Esophagus squamous epithelium (tissue), 5 donors: ENCODE data around the gene DLGAP1. TPM values are rescaled to one million over a fixed set of nuclear protein-coding genes. Genes with fewer than 3 reads are reported as not detected.

Experiments
- DNase-seq: peaks from one replicate; lab custom pipeline; 2025; lab: John Stamatoyannopoulos, UW
- H3K27ac ChIP-seq, 4 donors: fragments of 200-600 bp; sonication (generic); one replicate each; pipeline ENCODE4 v1.5.1; 2016 to 2019; ENCODE audit warnings: mild to moderate bottlenecking in 1 of 4
- H3K27me3 ChIP-seq, 4 donors: fragments of 200-600 bp; sonication (generic); 1 replicate in 3 of 4; 2 replicates in 1 of 4; pipeline versions ENCODE4 v1.5.1 to v1.6.0; 2017 to 2021; ENCODE audit warnings: antibody characterized with exemption in 1 of 4
- H3K36me3 ChIP-seq, 3 donors: fragments of 200-600 bp; sonication (generic); one replicate each; pipeline ENCODE4 v1.5.1; 2016 to 2019
- H3K4me1 ChIP-seq, 3 donors: fragments of 200-600 bp; sonication (generic); one replicate each; pipeline ENCODE4 v1.5.1; 2017 to 2019
- H3K4me3 ChIP-seq, 4 donors: fragments of 200-600 bp; sonication (generic); 1 replicate in 3 of 4; 2 replicates in 1 of 4; pipeline ENCODE4 v1.5.1; 2016 to 2019; ENCODE audit warnings: mild to moderate bottlenecking in 2 of 4, moderate library complexity in 1 of 4
- H3K9me3 ChIP-seq, 3 donors: fragments of 200-600 bp; sonication (generic); one replicate each; pipeline ENCODE4 v1.5.1; 2016 to 2019
- POLR2A ChIP-seq, 4 donors: fragments of 450-650 bp; IDR thresholded peaks; one replicate each; pipeline ENCODE4 v1.6.1; 2017; ENCODE audit warnings: antibody characterized with exemption in 4 of 4, mild to moderate bottlenecking in 4 of 4, moderate library complexity in 3 of 4
- WGBS, 2 donors: methylation state at CpG; one replicate each; pipeline ENCODE4 v1.1.5; 2018; 5-methylcytosine and 5-hydroxymethylcytosine counted together
- intact Hi-C: fragments of 100-400 bp; cut with DNase I; formaldehyde crosslinking; loops from one replicate; pipeline ENCODE4 v1.15.0; 2022
- total RNA-seq, 4 donors: library from RNA; depleted of rRNA; stranded (reverse); fragments of >200 nt; gene quantifications; one replicate each; pipeline ENCODE4 v1.1.0, GENCODE V29; 2016
- TF ChIP-seq, protein P1 (sequence below), 6 experiments: fragments of 450-650 bp in 4 of 6; fragments of 200-600 bp in 2 of 6; sonication (generic) in 2 of 6; IDR thresholded peaks; one replicate each; pipeline ENCODE4 v1.5.1; 2016 to 2019; ENCODE audit warnings: antibody characterized with exemption in 6 of 6, mild to moderate bottlenecking in 4 of 6, moderate library complexity in 4 of 6
- donor health status: DM: yes; HTN: yes; CAD: no.

Gene DLGAP1
- total RNA-seq, 4 donors from 2014 or later: 0.09 to 1.5 (median 0.52) TPM

DNA sequence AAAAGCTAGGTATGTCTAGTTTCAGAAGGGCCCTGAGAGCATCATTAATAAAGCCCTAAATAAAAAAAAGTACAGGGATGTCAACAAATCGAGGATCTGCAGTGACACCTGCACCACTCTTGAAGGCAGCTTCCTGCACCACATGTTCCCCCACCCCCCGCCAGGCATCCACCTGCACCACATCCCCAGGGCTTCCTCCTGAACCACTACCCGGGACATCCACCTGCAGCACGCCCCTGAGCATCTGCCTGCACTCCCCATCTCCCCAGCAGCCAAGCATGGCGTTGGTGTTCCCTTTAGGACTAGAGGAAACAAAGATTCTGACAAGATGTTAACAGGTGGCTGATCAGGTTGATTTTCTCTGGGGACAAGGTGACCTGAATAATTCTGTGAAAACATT, 55.2 kb downstream of the DLGAP1 start:
- no peaks in the 10 kb centered on the region for H3K4me1 ChIP-seq
- no peak for DNase-seq
- no peaks in the 10 kb centered on the region for H3K9me3 ChIP-seq
- no peaks in the 10 kb centered on the region for H3K36me3 ChIP-seq
- intact Hi-C loops: no loop called here
- WGBS, 2 donors: 42 to 69% methylated on average over 5 of the region's 5 CpGs
- no peak overlapping the region for H3K27ac ChIP-seq
- no peak for TF ChIP-seq POLR2A (IDR thresholded peaks at IDR 0.05)
- TF ChIP-seq, protein P1, sequence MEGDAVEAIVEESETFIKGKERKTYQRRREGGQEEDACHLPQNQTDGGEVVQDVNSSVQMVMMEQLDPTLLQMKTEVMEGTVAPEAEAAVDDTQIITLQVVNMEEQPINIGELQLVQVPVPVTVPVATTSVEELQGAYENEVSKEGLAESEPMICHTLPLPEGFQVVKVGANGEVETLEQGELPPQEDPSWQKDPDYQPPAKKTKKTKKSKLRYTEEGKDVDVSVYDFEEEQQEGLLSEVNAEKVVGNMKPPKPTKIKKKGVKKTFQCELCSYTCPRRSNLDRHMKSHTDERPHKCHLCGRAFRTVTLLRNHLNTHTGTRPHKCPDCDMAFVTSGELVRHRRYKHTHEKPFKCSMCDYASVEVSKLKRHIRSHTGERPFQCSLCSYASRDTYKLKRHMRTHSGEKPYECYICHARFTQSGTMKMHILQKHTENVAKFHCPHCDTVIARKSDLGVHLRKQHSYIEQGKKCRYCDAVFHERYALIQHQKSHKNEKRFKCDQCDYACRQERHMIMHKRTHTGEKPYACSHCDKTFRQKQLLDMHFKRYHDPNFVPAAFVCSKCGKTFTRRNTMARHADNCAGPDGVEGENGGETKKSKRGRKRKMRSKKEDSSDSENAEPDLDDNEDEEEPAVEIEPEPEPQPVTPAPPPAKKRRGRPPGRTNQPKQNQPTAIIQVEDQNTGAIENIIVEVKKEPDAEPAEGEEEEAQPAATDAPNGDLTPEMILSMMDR (IDR thresholded peaks at IDR 0.05): no peak
- no peaks in the 10 kb centered on the region for H3K27me3 ChIP-seq
- H3K4me3 ChIP-seq: no peak overlapping the region

DNA sequence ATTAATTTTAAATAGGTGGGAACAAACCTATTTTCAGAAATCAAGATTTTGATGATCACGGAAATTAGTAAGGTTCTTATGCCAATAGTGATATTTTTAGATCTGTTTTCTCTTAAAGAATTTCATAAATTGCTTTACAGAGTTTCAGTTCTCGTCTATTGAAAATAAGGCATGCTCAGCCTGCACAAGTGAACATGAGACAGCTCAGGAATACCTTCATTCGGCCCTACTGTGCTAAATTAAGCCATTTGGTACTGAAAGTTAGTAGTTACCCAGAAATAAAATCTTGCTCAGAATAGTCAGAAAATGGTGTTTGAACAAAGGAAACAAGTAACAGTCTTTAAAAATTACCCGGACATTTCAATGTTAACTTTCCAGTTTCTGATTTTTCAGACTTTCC, 60.4 kb downstream of the DLGAP1 start:
- Histone ChIP-seq H3K27me3 (no peaks in the 10 kb centered on the region), H3K27ac (no peak overlapping the region), H3K4me3 (no peak overlapping the region), H3K9me3 (no peaks in the 10 kb centered on the region), H3K4me1 (no peaks in the 10 kb centered on the region), H3K36me3 (no peaks in the 10 kb centered on the region)
- intact Hi-C loops: no loop called here
- DNase-seq: no peak
- TF ChIP-seq POLR2A (IDR thresholded peaks at IDR 0.05): no peak
- TF ChIP-seq, protein P1 (IDR thresholded peaks at IDR 0.05): no peak
- WGBS, 2 donors: 69 to 74% methylated on average over 4 of the region's 4 CpGs

DNA sequence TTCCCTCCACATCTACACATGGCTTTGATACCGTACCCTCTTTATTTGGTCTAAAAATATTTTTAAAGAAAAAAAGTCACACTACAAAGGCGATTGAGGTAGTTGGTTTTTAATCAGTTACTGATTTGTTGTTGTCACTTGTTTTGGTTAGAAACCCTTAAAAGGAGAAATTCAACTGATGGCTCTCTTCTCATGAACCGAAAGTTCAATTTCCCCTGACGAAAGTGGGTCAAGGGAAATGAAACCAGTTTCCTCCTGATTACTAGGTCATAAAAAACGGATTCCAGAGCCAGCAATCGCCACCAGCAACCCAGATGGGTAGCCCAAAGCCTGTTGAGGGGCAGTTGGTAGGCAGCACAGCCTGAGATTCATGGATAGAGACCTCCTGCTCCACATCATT, 63.2 kb downstream of the DLGAP1 start:
- no peak overlapping the region for H3K4me3 ChIP-seq
- H3K4me1 ChIP-seq: no peaks in the 10 kb centered on the region
- no peak overlapping the region for H3K27ac ChIP-seq
- H3K27me3 ChIP-seq: no peaks in the 10 kb centered on the region
- H3K36me3 ChIP-seq: no peaks in the 10 kb centered on the region
- no peak for DNase-seq
- TF ChIP-seq, protein P1 (IDR thresholded peaks at IDR 0.05): no peak
- TF ChIP-seq POLR2A (IDR thresholded peaks at IDR 0.05): no peak
- 62 to 65% methylated on average over 6 of the region's 6 CpGs for WGBS, 2 donors
- intact Hi-C loops: no loop called here
- no peaks in the 10 kb centered on the region for H3K9me3 ChIP-seq

DNA sequence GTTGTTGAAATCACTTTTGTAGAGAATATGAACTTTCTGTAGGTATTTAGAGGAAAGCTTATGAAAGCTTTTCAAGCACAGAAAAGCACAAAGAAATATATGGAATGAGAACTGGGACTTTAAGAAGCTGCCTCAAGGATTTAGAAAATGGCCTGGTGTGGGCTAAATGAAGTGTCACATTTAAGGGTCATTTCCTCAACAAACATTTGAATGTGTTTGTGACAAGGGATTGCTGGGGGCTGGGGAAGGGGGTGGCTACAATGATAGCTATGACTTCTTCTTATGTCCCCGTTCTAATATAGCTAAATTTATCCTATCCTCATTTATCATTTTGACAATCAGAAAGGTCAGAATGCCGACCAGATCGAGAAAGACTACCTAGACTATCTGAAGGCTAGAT, 69.2 kb downstream of the DLGAP1 start:
- H3K27ac ChIP-seq: no peak overlapping the region
- intact Hi-C loops: no loop called here
- no peaks in the 10 kb centered on the region for H3K9me3 ChIP-seq
- H3K4me1 ChIP-seq: no peaks in the 10 kb centered on the region
- no peak for TF ChIP-seq POLR2A (IDR thresholded peaks at IDR 0.05)
- TF ChIP-seq, protein P1 (IDR thresholded peaks at IDR 0.05): no peak
- no peaks in the 10 kb centered on the region for H3K36me3 ChIP-seq
- WGBS, 2 donors: 44 to 55% methylated on average over 3 of the region's 3 CpGs
- DNase-seq: no peak
- no peak overlapping the region for H3K4me3 ChIP-seq
- H3K27me3 ChIP-seq: no peaks in the 10 kb centered on the region

DNA sequence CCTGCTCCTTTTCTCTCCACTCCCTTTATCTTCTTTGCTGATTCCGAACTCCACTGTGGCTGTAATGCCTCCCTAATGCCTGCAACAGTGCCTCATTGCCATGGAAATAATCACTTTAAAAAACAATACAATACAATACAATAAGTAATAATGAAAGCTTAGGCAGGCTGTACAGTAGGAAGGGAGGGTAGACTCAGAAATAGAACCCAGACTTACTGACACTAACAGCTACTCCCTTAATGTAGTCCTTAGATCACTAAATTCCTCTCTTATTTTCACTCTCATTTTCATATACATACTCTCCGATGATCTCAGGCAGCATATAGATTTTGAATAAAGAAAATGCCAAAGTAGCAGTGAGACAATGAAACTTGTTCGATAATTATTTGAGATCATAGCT, 70.2 kb downstream of the DLGAP1 start:
- TF ChIP-seq POLR2A (IDR thresholded peaks at IDR 0.05): no peak
- WGBS, 2 donors: 23 to 25% methylated on average over 3 of the region's 3 CpGs
- H3K9me3 ChIP-seq: no peaks in the 10 kb centered on the region
- no peaks in the 10 kb centered on the region for H3K27me3 ChIP-seq
- H3K4me1 ChIP-seq: no peaks in the 10 kb centered on the region
- intact Hi-C loops: no loop called here
- H3K36me3 ChIP-seq: no peaks in the 10 kb centered on the region
- no peak for DNase-seq
- H3K4me3 ChIP-seq: no peak overlapping the region
- no peak overlapping the region for H3K27ac ChIP-seq

DNA sequence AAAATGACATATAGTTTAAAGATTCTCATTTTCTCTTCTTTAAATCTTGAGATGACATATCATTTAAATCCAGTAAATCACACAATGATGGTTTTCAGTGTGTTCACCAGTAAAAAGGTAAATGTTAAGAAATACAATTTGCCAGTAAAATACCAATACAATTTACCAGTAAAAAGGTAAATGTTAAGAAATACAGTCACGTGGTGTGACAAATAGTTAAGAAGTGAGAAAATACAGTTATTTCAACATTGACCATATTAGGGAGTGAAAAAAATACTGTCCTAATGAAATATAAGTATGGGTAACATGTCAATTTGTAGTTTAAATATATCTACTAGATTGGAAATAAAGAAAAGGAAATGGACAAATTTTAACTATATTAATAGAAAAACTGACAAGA, 80.5 kb downstream of the DLGAP1 start:
- no peak for DNase-seq
- H3K27ac ChIP-seq: no peak overlapping the region
- TF ChIP-seq POLR2A (IDR thresholded peaks at IDR 0.05): no peak
- TF ChIP-seq, protein P1 (IDR thresholded peaks at IDR 0.05): no peak
- WGBS, 2 donors: 38 to 40% methylated on average over 1 of the region's 1 CpG
- H3K27me3 ChIP-seq: no peaks in the 10 kb centered on the region
- no peaks in the 10 kb centered on the region for H3K36me3 ChIP-seq
- intact Hi-C loops: no loop called here
- no peaks in the 10 kb centered on the region for H3K9me3 ChIP-seq
- H3K4me3 ChIP-seq: no peak overlapping the region
- H3K4me1 ChIP-seq: no peaks in the 10 kb centered on the region
